Measurements from ENCODE around the gene VTN.

Gene VTN

DNA sequence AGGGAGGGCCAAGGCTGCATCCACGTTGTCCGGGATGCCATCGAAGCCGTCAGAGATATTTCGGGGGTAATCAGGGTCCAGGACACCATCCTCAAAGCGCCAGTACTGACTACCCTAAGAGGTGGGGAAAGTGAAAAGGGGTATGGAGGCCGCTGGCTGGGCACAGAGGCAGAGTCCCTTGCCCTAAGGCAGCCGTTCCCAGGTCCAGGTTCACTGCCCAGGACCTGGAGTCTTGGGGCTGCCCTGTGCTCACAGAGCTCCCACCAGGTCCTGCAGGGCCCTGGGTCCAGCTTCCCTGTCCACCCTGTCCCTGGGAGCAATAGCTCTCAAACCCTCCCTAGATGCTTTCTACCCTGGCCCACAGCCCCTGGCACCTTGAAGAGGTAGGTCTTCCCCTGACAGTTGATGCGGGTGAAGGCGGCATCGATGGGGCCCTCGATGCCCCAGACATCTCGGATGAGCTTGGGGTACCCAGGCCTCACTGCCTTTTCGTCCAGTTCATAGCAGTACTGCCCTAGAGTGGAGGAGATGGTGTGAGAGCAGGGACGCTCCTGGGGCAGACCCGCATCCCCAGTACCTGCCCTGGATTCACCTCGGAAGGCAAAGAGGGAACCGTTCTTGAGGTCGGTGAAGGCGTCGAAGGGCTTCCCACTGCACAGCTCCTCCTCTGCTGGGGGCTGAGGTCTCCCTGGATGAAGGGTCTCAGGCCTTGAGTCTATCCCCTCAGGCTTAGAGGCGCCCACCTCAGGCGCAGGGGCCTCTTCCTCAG lies 1.0 kb downstream of the VTN start:
- TF ChIP-seq POLR2AphosphoS5 (IDR thresholded peaks at IDR 0.05; ENCODE audit: borderline replicate concordance, low read depth, low read length) (no peak), EZH2 (IDR thresholded peaks at IDR 0.05) (no peak), FOXP2 (optimal IDR thresholded peaks at IDR 0.05; ENCODE audit: control extremely low read depth, extremely low read length, insufficient read depth) (no peak)
- Histone ChIP-seq H3K9me3 (ENCODE audit: low read depth, low read length) (no peaks in the 10 kb centered on the region), H3K9ac (ENCODE audit: insufficient read length) (no peak overlapping the region), H3K4me3 (no peak overlapping the region), H3K36me3 (ENCODE audit: insufficient read depth, low read length) (no peaks in the 10 kb centered on the region), H3K27ac (no peak overlapping the region)
- DNase-seq (ENCODE audit: low read depth, low spot score): no peak

DNA sequence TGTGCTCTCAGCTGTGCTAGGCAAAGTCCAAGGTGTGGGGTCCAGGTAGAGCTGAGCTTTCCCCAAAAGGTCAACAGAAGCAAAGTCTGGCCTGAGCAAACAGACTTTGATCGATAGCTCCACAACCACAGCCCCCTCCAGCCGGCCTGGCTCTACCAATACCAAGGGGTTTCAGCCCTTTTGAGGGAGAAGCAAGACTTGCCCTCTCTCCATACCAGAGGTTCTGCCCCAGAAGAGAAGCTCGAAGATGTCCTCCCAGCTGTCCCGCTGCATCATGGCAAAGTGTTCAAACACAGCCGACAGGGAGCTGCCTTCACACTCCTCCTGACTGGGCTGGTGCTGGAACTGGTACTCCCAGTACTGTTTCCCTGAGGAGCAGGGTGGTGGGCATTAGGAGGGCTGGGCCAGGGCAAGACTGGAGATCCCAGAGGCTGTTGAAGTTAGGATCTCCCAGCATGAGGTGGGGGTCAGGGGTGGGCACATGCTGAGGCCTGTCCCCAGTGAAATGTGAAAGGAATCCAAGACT lies 1.7 kb downstream of the VTN start:
- Histone ChIP-seq H3K27ac (no peak overlapping the region), H3K9me3 (ENCODE audit: low read depth, low read length) (no peaks in the 10 kb centered on the region), H3K9ac (ENCODE audit: insufficient read length) (no peak overlapping the region)

GRCh38 chr17:28367641-28368305 lies 2.3 kb downstream of the VTN start:
- no peak for DNase-seq (ENCODE audit: low read depth, low spot score)
- no peak for TF ChIP-seq EZH2 (IDR thresholded peaks at IDR 0.05)
- no peak for TF ChIP-seq POLR2AphosphoS5 (IDR thresholded peaks at IDR 0.05; ENCODE audit: borderline replicate concordance, low read depth, low read length)
- no peak for TF ChIP-seq FOXP2 (optimal IDR thresholded peaks at IDR 0.05; ENCODE audit: control extremely low read depth, extremely low read length, insufficient read depth)
- Histone ChIP-seq H3K9ac (ENCODE audit: insufficient read length) (no peak overlapping the region), H3K4me3 (no peak overlapping the region), H3K36me3 (ENCODE audit: insufficient read depth, low read length) (peaks cover 2% of the 10 kb centered on the region; the same call in 1 of the 2 replicates), H3K27ac (no peak overlapping the region), H3K9me3 (ENCODE audit: low read depth, low read length) (no peaks in the 10 kb centered on the region)

More for the DNA sequence above, 1.7 kb downstream of the VTN start:
- H3K36me3 ChIP-seq (ENCODE audit: insufficient read depth, low read length): peaks cover 2% of the 10 kb centered on the region; the same call in 1 of the 2 replicates
- TF ChIP-seq POLR2AphosphoS5 (IDR thresholded peaks at IDR 0.05; ENCODE audit: borderline replicate concordance, low read depth, low read length): no peak
- TF ChIP-seq FOXP2 (optimal IDR thresholded peaks at IDR 0.05; ENCODE audit: control extremely low read depth, extremely low read length, insufficient read depth): no peak
- no peak for TF ChIP-seq EZH2 (IDR thresholded peaks at IDR 0.05)
- H3K4me3 ChIP-seq: no peak overlapping the region
- no peak for DNase-seq (ENCODE audit: low read depth, low spot score)

DNA sequence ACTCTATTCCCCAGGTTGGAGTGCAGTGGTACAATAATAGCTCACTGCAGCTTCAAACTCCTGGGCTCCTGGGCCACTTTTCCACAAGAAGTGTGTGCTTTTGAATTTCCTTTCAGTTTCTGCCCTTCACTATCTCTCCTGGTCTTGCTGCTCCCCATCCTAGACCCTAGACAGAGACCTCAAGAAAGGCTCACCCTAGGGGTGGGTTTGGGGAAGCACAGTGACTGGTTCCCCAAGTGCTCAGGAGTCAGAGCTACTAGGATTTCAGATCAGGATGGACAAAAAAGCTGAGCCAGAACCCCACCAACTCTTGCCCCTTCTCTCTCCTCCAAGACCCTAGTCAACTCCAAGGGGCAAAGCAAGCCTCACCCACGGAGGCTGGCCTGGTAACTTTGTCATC lies 3.5 kb downstream of the VTN start:
- no peak overlapping the region for H3K27ac ChIP-seq
- peaks cover 4% of the 10 kb centered on the region; the same call in 1 of the 2 replicates for H3K36me3 ChIP-seq (ENCODE audit: insufficient read depth, low read length)
- no peak overlapping the region for H3K9ac ChIP-seq (ENCODE audit: insufficient read length)
- TF ChIP-seq POLR2AphosphoS5 (IDR thresholded peaks at IDR 0.05; ENCODE audit: borderline replicate concordance, low read depth, low read length) (no peak), FOXP2 (optimal IDR thresholded peaks at IDR 0.05; ENCODE audit: control extremely low read depth, extremely low read length, insufficient read depth) (no peak), EZH2 (IDR thresholded peaks at IDR 0.05) (no peak)
- no peak overlapping the region for H3K4me3 ChIP-seq
- no peak for DNase-seq (ENCODE audit: low read depth, low spot score)
- H3K9me3 ChIP-seq (ENCODE audit: low read depth, low read length): no peaks in the 10 kb centered on the region

DNA sequence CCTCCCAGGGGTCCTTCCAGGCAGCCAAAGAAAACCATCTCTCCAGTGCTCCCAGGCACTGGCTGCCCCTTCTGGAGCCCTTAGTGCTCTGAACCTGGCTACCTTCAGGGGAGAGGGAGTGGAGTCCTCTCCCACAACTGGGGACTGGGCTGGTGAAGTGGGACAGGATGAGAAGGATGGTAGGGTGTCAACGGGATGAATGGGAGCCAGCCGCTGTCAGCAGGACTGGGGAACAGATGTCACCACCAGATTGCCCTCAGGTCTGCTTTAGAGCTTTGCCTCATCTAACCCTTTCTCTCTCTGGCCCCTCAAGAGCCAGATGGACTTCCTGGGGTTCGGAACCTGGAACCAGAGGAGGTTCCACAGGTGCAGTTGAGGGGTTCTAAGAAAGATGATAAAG lies 4.6 kb downstream of the VTN start:
- peaks cover 15% of the 10 kb centered on the region for H3K36me3 ChIP-seq (ENCODE audit: insufficient read depth, low read length)
- H3K4me3 ChIP-seq: no peak overlapping the region
- H3K9ac ChIP-seq (ENCODE audit: insufficient read length): no peak overlapping the region
- H3K27ac ChIP-seq: no peak overlapping the region
- TF ChIP-seq FOXP2 (optimal IDR thresholded peaks at IDR 0.05; ENCODE audit: control extremely low read depth, extremely low read length, insufficient read depth) (no peak), EZH2 (IDR thresholded peaks at IDR 0.05) (no peak), POLR2AphosphoS5 (IDR thresholded peaks at IDR 0.05; ENCODE audit: borderline replicate concordance, low read depth, low read length) (no peak)
- no peak for DNase-seq (ENCODE audit: low read depth, low spot score)
- no peaks in the 10 kb centered on the region for H3K9me3 ChIP-seq (ENCODE audit: low read depth, low read length)

DNA sequence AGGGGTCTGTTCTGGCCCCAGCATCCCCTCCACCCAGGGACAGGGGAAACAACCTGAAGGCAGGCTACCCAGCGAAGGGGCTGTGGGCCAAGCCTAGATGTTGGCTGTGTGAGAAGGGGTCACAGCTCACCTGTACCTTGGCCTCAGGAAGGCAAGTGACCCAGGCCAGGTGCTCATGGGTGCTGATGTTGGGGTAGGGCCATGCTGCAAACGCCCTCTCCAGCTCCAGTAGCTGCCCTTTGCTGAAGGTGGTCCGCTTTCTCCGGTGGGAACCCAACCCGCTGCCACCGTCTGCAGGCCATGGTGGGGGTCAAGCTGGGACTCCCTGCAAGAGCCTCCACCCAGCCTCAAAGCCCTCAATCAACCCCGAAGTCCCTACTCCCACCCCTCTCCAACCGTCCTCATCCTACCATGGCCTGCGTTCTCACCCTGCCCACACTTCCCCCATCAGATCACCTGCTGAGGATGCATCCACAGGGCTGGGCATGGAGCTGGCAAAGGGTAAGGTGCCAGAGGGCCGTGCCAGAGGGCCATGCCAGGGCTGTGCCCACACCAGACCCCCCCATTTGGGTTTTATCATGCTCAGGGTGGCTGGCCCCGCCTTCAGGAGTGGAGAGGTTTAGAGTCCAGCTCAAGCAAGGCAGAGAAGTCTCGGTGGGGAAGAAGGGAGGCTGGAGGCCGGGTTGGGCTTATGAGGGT lies 5.3 kb downstream of the VTN start, which contains the start of gene SEBOX:
TSS of gene SEBOX (minus strand) at position 535 of the 699 bp plus-strand sequence. CDS start at position 487, 48 bp downstream.
- TF ChIP-seq POLR2AphosphoS5 (IDR thresholded peaks at IDR 0.05; ENCODE audit: borderline replicate concordance, low read depth, low read length): no peak
- TF ChIP-seq EZH2 (IDR thresholded peaks at IDR 0.05): no peak
- TF ChIP-seq FOXP2 (optimal IDR thresholded peaks at IDR 0.05; ENCODE audit: control extremely low read depth, extremely low read length, insufficient read depth): no peak
- Histone ChIP-seq H3K9ac (ENCODE audit: insufficient read length) (no peak within 1 kb of the TSS), H3K4me3 (no peak within 1 kb of the TSS), H3K27ac (no peak within 1 kb of the TSS), H3K36me3 (ENCODE audit: insufficient read depth, low read length) (peaks cover 21% of the 10 kb centered on the region), H3K9me3 (ENCODE audit: low read depth, low read length) (no peaks in the 10 kb centered on the region)
- no peak for DNase-seq (ENCODE audit: low read depth, low spot score)

DNA sequence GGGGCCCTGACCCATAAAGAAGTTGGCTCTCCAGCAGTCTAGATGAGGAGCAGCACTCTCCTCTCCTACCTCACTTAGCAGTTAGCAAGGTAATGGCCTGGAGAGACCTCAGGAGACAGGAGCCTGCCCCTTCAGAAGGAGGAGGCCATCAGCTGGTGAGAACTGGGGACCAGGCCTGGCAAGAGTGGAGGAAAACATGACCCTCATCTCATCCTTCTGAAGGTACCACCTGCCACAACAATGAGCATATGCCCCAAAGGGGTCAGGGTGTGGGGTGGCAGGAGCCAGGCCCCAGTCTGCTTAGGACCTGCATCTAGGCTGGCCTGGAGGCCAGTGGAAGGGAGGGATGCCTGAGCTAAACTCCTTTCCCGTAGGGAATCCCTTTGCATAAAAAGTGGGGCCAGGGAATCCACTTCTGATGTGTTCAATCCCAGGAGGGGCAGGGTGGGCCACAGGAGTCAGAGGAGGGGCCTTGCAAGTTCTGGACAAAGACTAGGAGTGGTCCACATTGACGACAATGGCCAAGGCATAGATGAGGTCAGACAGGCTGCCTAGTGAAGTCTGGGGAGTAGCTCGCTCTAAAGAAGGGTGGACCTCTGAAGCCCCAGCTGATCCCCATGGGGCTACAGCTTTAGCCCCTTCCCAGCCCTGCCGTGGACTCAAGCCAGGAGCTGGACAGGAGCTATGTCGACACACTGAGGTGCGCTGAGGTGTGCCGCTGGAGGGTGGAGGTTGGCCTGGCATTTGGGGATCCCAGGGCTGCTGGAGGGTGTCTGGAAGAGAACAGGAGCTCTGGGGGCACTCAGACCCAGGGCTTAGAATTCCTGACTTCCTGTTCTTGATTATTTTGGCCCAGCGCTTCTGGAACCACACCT lies 6.1 kb downstream of the VTN start:
- H3K9ac ChIP-seq (ENCODE audit: insufficient read length): no peak overlapping the region
- no peaks in the 10 kb centered on the region for H3K9me3 ChIP-seq (ENCODE audit: low read depth, low read length)
- H3K36me3 ChIP-seq (ENCODE audit: insufficient read depth, low read length): peaks cover 27% of the 10 kb centered on the region
- TF ChIP-seq EZH2 (IDR thresholded peaks at IDR 0.05): no peak
- TF ChIP-seq FOXP2 (optimal IDR thresholded peaks at IDR 0.05; ENCODE audit: control extremely low read depth, extremely low read length, insufficient read depth): no peak
- no peak for TF ChIP-seq POLR2AphosphoS5 (IDR thresholded peaks at IDR 0.05; ENCODE audit: borderline replicate concordance, low read depth, low read length)
- no peak for DNase-seq (ENCODE audit: low read depth, low spot score)
- no peak overlapping the region for H3K27ac ChIP-seq
- no peak overlapping the region for H3K4me3 ChIP-seq

All from SK-N-MC (cell line).